ENCODE measurements around the gene PFN3. TPM values are rescaled to one million over a fixed set of nuclear protein-coding genes. Genes with fewer than 3 reads are reported as not detected.

The PFN3 gene, protein sequence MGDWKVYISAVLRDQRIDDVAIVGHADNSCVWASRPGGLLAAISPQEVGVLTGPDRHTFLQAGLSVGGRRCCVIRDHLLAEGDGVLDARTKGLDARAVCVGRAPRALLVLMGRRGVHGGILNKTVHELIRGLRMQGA
- not detected for total RNA-seq
- long read RNA-seq, donor 1: 0 reads
- long read RNA-seq, donor 2: 0 reads

- no peak for DNase-seq (ENCODE audit: low spot score)
- intact Hi-C loops (cut with DNase I): loop anchor here in 1 of 2 donors (5.0 kb wide), 1 partner anchor 52 kb away; no protein-coding TSS in a partner anchor
Measured at GRCh38 chr5:177399997-177400868, at the start of gene PFN3. TSS of gene PFN3 (minus strand) at chr5:177400661. CDS start at chr5:177400576, 85 bp downstream.

GRCh38 chr5:177449140-177450061 lies 48.9 kb upstream of the PFN3 start:
- intact Hi-C loops (cut with DNase I): loop anchor here (5.0 kb wide), 2 partner anchors 42 to 47 kb away; partner anchors contain the start of genes F12 (in 1 of the 2) and PFN3 (in 1 of the 2)
- DNase-seq (ENCODE audit: low spot score): no peak

- intact Hi-C loops (cut with DNase I): no loop called here
Measured at GRCh38 chr5:177448244-177448950, 47.9 kb upstream of the PFN3 start.

DNA sequence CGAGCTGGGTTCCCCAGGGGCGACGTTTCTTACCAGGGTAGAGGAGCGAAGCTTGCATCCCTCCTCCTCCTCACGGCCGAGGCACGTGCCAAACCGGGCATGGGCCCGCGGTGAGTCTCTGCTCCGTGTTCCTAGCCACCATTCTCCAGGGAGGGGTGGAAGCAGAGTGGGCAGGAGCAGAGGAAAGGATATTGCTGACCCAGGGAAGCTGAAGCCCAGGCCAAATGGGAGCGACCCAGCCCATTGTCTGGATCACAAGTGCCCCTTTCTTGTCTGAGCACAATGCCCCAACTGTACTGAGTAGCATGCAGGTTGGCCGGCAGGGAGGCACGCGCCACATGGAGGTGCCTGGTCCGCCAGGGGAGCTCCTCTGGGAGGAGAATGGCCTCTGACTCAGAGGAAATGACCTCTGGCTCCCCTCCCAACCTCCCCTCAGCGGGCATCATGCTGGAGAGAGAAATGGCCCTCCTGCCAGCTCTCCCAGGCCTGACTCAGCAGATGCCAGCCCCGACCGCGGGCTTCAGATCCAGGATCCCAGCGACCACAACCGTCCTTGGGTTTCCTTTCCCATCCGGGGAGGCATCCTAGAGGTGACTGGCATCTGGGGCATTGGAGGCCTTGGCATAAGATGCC lies 47.3 kb upstream of the PFN3 start:
- peak; percentile 87 for DNase-seq (ENCODE audit: low spot score)
- intact Hi-C loops (cut with DNase I): no loop called here

More at GRCh38 chr5:177448244-177448950, 47.9 kb upstream of the PFN3 start:
- DNase-seq (ENCODE audit: low spot score): no peak

- peak; percentile 86 for DNase-seq (ENCODE audit: low spot score)
- intact Hi-C loops (cut with DNase I): no loop called here
Measured at GRCh38 chr5:177447066-177447610, 46.7 kb upstream of the PFN3 start.

- intact Hi-C loops (cut with DNase I): no loop called here
- DNase-seq (ENCODE audit: low spot score): peak; percentile 90
Measured at GRCh38 chr5:177446200-177447065, 46.0 kb upstream of the PFN3 start, which contains the start of gene PRR7. TSS of gene PRR7 (plus strand) at chr5:177446814. CDS start at chr5:177455068, 8,254 bp downstream.

GRCh38 chr5:177445917-177446199 lies 45.4 kb upstream of the PFN3 start:
- no peak for DNase-seq (ENCODE audit: low spot score)
- intact Hi-C loops (cut with DNase I): no loop called here

DNA sequence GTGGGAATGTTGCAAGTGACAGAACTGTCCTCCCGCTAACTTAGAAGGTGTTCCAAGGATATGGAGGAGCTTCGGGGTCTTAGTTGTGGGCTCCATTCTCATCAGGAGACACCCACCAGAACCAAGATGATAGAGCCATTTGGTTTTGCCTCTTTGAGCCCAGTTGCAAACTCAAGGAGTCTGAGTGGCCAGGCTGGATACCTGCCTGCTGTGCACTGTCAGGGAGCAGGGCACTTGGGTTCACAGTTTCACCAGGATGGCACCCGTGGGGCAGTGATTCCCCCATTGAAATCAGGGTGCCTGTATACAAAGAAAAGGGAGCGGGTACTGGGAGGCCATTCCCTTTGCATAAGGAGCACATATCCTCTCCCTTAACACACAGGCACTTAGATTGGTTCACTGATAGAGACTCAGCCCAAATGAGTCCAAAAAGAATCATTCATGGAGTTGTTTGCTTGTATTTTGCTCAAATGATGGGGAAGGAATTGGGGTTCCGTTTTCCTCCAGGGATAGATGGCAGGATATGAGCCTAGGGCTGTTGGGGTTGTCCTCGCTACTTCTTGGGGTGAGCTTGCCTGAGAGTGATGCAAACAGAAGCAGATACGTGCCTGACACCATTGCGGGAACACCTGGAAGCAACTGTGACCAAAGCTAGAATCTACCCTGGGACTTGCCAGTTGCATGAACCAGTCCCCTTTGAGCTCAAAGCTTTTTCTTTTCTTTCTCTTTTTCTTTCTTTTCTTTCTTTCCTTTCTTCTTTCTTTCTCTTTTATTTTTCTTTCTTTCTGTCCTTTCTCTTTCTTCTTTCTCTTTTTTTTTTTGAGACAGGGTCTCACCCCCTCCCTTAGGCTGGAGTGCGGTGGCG lies 44.8 kb upstream of the PFN3 start:
- intact Hi-C loops (cut with DNase I): no loop called here
- DNase-seq (ENCODE audit: low spot score): no peak

DNA sequence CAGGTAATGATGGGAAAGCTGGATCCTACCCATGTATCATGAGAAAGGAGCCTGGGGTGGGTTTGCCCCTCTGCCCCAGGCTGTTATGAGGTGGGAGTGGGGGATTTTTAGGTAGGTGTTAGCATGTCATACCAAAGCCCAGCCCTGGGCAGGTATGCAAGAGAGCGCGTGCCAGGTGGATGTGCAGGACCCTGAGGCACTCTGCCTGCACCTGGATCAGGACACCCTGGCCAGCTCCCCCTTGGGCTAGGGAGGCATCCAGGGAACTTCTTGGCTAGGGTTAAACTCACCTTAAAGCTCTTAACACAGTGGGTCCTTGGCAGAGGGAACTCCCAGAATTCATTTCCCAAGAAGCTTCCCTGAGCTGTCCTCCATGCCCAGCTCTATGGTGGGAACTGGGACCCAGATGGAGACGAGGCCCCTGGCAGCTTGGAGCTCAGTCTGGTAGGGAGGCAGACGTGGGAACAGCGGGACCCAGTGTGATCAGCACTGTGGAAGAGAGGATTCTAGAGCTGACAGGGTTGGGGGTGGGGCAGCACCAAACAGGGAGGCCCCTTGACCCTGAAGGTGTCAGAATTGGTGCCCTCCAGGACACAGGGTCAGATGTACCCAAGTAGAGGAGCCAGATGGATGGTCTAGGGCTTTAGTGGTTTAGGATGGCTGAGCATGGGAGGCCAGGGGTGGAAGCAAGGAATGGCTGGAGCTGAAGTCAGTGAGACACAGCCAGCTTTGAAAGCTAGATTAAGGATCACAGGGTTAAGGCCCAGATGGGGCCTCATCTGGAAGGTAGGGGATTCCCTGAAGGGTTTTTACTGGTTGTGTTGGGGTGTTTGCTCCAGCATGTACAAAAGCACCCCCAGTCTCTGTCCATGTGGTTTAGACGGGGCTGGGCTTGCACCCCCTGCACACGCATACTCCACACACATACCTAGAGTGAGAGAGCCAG lies 43.9 kb upstream of the PFN3 start:
- intact Hi-C loops (cut with DNase I): no loop called here

DNA sequence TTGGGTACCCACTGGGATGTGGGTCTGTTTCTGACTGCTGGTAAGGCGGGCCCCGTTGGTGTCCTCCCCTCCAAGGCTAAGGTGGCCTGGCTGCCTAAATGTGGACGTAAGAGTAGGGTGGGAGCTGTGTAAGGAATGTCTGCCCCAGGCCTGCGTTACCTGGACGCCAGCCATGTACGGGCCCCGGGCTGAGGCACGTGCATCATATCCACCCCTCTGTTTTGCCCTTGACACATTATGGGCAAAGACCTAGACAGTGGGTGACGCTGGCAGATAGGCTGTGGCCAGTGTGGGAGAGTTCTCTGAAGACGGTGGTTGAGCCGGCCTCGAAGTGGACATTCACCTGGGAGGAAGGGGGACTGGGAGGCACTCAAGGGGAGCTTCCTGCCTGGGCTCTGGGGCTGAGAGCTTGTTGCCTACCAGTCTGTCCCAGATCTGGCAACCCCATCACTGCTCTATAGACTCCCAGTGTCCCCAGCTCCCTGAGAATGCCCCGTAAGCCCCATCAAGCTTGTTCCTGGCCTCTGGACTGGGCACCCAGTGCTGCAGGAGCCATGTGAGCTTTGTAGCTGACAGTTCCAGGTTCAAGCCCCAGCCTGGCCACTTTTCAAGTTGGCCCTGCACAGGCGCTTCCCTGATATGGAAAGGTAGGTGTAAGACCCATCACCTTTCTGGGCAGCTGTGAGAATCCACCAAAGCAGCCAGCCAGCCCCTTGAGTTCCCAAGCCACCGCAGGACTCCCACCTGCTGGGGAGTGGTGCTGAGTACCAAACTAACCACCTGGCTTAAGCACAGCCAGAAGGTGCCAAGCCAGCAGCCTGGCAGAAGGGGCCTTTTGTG lies 42.9 kb upstream of the PFN3 start:
- DNase-seq (ENCODE audit: low spot score): peak; percentile 75
- intact Hi-C loops (cut with DNase I): no loop called here

More for the DNA sequence above, 43.9 kb upstream of the PFN3 start:
- DNase-seq (ENCODE audit: low spot score): no peak

DNA sequence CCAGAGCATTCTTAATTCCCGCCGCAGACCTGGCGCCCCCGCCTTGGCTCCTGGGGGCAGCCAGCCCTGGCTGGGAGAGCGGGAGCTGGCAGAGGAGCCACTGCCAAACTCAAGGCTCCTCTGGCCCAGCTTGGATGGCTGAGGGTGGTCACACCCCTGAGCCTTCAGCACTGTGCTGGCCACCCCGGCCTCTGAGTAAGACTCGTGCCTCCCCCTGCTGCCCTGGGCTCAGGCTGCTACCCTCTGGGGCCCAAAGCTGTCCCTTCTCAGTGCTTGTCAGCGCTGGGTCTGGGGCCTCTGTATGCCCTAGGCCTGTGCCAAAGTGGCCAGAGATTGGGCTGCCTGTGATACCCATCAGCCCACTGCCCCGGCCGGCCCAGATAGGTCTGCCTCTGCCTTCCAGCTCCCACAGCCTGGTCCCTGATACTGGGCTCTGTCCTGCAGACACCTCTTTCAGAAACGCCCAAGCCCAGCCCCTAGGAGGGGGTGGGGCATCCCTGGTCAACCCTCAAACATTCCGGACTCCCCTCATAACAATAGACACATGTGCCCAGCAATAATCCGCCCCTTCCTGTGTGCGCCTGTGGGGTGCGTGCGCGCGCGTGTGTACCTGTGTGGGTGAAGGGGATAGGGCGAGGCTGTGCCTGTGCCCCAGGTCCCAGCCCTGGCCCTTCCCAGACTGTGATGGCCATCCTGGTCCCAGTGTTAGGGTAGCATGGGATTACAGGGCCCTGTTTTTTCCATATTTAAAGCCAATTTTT lies 41.8 kb upstream of the PFN3 start:
- intact Hi-C loops (cut with DNase I): no loop called here
- DNase-seq (ENCODE audit: low spot score): peak; percentile 79

DNA sequence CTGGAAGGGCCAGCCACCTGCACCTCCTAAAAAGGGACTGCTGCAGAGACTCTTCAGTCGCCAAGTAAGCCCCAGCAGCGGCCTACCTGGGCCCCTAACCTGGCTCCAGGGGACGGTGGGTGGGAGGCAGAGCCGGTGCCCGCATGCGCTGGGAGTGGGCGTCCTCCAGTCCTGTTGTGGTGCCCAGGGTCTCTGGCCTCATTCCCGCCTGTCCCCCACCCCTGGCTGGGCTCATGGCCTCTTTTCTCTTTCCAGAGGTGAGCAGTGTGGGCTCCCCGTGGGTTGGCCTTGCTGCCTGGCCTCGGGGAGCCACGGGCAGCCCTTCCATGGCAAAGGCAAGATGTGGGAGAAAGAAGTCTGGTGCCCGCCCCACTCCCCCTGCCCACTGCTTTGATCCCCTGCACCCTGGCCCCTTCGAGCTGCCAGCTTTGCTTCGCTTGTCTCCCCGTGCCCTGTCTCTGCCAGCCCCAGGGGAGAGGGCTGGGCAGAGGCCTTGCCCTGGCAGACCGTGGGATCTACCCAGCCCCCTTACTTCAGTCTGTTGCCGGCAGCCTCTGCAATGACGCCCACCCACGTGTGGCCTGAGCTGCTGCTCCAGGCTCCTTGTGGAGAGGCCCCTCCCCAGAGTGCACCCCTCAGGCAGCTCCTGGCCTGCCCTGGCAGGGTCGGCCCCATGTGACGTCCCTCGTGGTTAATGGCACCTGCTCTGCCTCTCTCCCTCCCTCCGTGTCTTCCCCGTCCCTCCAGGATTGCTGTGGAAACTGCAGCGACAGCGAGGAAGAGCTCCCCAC lies 40.7 kb upstream of the PFN3 start:
- intact Hi-C loops (cut with DNase I): no loop called here
- peak; percentile 66 for DNase-seq (ENCODE audit: low spot score)
